HG03558 (cell line): Measurements from ENCODE around the gene AGAP1.

Source experiments
- ATAC-seq: cut with Tn5 transposase; IDR thresholded peaks from one replicate; pipeline ENCODE4 v1.9.1; 2021; ENCODE audit warnings: moderate number of reproducible peaks; ENCODE audit not compliant: unreplicated experiment; ENCODE audit errors: extremely low read depth

Gene AGAP1

GRCh38 chr2:236171680-236172254 is 677.9 kb downstream of the AGAP1 start:
- ATAC-seq: no peak

GRCh38 chr2:236172255-236173035 is 678.6 kb downstream of the AGAP1 start:
- ATAC-seq: no peak

GRCh38 chr2:236173036-236173728 is 679.3 kb downstream of the AGAP1 start:
- no peak for ATAC-seq

GRCh38 chr2:236173729-236174607 is 680.1 kb downstream of the AGAP1 start:
- ATAC-seq: no peak

- ATAC-seq: no peak
These were observed 681.8 kb downstream of the AGAP1 start for GRCh38 chr2:236175548-236176150.

- ATAC-seq: no peak
These were observed 682.6 kb downstream of the AGAP1 start for GRCh38 chr2:236176417-236176816.

GRCh38 chr2:236176951-236177350 is 683.1 kb downstream of the AGAP1 start:
- ATAC-seq: no peak

GRCh38 chr2:236177604-236177966 is 683.7 kb downstream of the AGAP1 start:
- ATAC-seq: no peak

- ATAC-seq: no peak
These were observed 684.4 kb downstream of the AGAP1 start for GRCh38 chr2:236177967-236178889.

GRCh38 chr2:236178890-236179235 is 685.0 kb downstream of the AGAP1 start:
- no peak for ATAC-seq

GRCh38 chr2:236179236-236180075 is 685.6 kb downstream of the AGAP1 start:
- ATAC-seq: no peak

- ATAC-seq: no peak
These were observed 686.4 kb downstream of the AGAP1 start for GRCh38 chr2:236180076-236180816.

- ATAC-seq: no peak
These were observed 687.1 kb downstream of the AGAP1 start for GRCh38 chr2:236180831-236181453.
